ENCODE data around the gene RPS6KA2.

The RPS6KA2 gene

DNA sequence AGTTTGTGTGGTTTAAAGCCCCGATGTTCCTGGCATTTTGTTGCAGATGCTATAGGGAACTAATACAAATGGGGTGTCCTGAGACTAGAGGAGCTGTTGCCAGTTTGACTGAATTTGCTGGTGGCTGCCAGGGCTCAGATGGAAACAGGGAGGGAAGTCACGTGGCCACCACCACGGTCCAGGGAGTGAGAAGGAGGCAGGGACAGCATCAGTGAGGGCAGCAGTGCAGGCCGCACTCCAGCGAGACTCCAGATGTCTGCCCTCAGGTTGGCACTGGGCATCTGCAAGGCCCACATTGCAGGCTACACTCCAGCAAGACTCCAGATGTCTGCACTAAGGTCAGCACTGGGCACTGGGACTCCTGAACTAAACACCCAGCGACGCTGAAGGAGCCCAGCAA, 126.8 kb downstream of the RPS6KA2 start:
- DNase-seq: no peak
- in situ Hi-C loops (cut with MboI; ENCODE audit: low pct_unique_long_range_greater_than_20kb, low sequenced_read_pairs): no loop called here

DNA sequence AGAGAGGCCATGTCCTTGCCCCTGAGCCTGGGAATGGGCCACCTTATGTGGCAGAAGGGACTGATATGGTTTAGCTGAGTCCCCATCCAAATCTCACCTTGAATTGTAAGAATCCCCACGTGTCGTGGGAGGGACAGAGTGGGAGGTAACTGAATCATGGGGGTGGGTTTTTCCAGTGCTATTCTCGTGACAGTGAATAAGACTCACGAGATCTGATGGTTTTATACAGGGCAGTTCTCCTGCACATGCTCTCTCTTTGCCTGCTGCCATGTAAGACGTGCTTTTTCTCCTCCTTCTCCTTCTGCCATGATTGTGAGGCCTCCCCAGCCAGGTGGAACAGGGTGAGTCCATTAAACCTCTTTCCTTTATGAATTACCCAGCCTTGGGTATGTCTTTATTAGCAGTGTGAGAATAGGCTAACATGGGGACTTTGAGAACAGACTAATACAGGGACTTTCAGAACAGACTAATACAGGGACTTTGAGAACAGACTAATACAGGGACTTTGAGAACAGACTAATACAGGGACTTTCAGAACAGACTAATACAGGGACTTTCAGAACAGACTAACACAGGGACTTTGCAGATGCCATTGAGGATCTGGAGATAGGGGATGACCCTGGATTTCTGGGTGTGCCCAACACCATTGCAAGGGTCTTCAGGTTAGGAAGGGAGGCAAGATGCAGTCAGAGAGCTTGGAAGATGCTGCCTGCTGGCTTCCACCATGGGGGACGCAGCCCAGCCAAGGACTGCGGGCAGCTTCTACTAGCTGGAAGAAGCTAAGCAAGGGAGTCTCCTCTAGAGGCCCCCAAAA, 127.5 kb downstream of the RPS6KA2 start:
- in situ Hi-C loops (cut with MboI; ENCODE audit: low pct_unique_long_range_greater_than_20kb, low sequenced_read_pairs): no loop called here
- DNase-seq: no peak

DNA sequence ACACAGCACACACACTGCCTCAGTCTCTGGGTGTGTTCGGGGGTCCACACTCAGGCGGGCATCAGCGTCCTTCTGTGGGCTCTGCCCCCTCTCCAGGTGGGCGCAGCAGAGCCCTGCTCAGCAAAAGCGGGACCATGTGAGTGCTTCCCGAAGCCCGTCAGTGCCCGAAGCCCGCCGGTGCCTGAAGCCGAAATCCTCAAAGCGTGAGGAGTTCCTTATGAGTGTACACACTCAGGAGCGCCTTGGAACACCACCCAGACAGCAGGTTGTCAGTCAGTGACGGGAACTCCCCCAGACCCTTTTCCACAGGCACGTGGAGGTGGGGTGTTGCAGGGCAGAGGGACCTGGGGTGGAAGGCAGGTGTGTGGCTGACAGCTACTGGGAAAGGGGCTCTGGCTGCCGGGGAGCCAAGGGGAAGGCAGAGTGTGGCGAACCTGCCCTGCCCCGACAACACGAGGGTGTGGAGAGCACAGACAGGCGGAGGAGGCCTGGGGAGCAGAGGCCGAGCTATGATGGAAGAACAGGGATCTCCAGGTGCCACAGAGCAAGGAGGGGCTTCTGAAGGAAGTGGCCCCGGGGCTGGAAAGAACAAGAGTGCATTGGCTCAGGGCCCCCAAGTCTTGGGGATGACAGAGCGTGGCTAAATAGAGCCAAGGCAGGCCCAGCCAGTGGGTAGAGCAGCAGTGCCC, 128.2 kb downstream of the RPS6KA2 start:
- in situ Hi-C loops (cut with MboI; ENCODE audit: low pct_unique_long_range_greater_than_20kb, low sequenced_read_pairs): no loop called here
- no peak for DNase-seq

DNA sequence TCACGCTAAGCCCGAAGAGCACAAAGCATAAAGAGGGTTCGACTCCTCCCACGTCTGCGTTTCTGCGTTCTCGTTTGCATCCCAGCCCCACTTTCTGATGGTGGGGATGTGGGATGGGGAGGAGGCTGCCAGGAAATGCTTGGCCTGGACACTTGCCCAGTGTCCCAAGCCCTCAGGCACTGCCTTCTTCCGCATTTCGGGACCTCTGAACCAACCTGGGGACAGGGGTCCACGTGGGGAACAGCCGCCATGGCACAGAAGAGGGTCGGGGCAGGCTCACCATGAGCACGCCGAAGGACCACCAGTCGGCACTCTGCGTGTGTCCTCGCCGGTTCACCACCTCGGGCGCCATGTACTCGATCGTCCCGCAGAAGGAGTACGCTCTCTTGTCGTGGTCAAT, 128.8 kb downstream of the RPS6KA2 start:
- no peak for DNase-seq

DNA sequence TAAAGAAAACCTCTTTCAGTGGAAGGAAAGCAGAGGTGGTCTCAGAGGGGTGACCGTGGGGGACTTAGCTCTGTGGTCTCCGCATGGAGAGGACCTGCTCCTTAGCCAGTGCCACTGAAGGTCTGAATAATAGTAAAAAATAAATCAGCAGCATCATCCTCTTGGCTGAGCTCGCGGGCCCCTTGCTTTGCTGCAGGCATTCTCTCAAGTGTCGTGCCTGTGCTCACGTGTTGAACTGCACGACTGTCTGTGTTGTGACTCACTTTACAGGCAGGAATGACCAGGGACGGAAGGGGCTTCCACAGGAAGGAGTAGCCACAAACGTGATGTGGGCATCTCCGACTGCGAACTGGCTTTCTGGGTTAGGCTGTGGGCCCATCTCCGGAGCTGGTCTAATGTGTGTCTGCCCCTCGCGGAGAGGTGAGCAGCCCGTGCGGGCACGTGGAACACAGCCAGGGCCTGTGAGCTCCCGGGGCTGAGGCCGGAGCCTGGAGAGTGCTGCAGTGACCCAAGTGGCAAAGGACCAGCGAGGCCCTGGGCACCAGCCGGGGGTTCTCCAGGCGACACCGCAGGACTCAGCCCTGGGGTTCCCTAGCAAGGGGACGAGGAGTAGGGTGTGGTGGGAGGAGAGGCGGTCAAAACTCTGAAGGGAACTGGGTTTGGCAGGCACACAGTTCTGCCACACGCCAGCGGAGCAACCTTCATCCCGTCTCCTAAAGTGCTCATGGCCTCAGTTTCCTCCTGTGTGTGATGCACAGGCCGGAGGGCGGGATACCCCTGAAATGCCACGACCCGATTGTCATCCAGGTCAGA, 129.8 kb downstream of the RPS6KA2 start:
- no peak for DNase-seq
- in situ Hi-C loops (cut with MboI; ENCODE audit: low pct_unique_long_range_greater_than_20kb, low sequenced_read_pairs): no loop called here

More for the DNA sequence above, 128.8 kb downstream of the RPS6KA2 start:
- in situ Hi-C loops (cut with MboI; ENCODE audit: low pct_unique_long_range_greater_than_20kb, low sequenced_read_pairs): no loop called here

DNA sequence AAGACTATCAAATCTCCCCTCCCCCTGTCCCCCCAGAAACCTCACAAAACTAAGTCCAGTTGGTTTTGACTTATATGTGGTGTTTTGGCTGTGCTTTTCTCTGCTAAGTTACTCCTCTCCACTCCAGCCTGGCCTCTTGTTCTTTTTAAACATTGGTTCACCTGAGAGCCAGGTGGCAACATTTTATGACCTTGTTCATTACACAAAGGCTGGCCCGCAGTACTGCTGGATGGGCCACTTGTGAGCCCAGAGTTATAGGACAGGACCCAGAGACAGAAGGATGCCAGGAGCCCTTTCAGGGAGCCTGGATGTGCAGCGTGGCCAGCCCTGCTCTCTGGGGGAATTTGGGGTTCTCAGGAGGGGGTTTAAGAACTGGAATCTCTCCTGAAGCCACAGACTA, 130.6 kb downstream of the RPS6KA2 start:
- in situ Hi-C loops (cut with MboI; ENCODE audit: low pct_unique_long_range_greater_than_20kb, low sequenced_read_pairs): no loop called here
- no peak for DNase-seq

DNA sequence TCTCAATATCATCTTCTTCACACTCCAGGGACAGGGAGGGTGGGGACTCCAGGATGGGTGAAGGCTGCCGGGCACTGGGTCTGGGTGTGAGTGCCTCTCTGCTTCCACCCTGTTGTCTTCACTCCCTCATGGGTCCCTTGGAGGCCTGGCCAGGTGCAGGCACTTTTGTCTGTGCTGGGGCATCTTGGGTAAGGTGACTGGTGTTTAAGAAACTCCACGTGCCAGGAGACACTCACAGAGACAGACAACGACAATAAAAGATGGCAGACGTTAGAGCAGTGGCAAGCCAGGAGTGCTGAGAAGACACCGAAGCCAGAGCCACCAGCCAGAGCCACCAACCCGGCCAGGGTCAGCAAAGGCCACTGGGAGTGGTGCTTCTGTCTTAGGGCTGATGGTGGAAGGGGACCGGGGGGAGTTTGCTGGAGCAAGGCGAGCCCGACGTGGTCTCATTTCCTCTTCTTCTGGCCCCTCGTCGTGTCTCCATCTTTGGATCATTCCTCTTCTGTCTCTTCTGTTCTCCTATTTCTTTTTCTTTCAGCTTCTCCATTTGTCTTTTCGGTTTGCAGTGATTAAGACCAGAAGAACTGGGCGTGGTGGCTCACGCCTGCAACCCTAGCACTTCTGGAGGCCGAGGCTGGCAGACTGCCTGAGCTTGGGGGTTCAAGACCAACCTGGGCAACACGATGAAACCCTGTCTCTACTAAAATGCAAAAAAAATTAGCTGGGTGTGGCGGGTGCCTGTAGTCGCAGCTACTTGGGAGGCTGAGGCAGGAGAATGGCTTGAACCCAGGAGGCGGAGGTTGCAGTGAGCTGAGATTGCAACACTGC, 131.3 kb downstream of the RPS6KA2 start:
- in situ Hi-C loops (cut with MboI; ENCODE audit: low pct_unique_long_range_greater_than_20kb, low sequenced_read_pairs): no loop called here
- DNase-seq: no peak

DNA sequence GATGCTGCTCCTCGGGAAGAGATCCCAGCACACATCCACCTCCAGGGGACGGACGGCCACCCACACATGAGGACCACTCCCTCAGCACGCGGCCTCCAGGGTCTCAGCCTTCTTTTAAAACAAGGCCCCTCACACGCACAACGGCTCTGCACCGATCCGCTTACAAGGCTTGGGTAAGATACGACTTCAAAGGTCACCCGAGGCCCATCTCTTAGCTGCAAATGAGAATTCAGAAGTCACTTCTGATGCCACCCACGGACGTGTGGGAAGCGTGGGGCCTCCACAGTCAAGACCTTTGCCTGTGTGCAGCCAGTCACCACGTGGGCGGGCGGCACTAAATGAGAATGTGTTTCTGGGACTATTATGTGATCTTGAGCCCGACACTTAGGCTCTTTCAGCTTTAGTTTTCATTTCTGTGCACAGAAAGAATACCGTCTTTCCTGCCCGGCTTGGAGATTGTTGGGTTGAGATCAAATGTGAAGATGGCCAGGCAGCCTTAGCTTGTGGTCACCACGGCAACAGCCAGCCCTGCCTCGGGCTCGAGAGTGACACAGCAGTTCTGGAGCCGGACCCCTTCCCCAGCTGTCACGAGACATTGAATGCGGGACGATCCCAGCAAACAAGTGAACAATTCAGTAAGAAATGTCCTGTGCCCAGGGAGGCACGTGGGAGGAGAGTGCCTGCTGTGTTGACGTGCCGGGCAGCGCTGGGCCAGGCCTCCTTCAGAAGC, 132.1 kb downstream of the RPS6KA2 start:
- no peak for DNase-seq
- in situ Hi-C loops (cut with MboI; ENCODE audit: low pct_unique_long_range_greater_than_20kb, low sequenced_read_pairs): no loop called here

DNA sequence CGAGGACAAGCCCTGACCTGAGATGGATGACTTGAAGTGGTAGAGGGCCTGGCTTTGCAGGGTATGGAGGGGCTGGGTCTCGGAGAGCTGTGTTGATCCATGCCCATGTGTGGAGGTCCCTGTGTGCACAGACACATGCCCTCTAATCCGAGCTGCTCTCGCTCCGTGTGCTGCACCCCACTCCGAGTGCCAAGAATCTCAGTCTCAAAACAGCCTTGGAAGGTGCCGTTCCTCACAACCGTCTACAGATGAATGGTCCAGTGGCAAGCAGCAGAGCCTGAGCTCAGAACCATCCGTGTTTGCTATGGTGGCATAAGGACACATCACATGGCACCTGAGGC, 133.0 kb downstream of the RPS6KA2 start:
- in situ Hi-C loops (cut with MboI; ENCODE audit: low pct_unique_long_range_greater_than_20kb, low sequenced_read_pairs): no loop called here

DNA sequence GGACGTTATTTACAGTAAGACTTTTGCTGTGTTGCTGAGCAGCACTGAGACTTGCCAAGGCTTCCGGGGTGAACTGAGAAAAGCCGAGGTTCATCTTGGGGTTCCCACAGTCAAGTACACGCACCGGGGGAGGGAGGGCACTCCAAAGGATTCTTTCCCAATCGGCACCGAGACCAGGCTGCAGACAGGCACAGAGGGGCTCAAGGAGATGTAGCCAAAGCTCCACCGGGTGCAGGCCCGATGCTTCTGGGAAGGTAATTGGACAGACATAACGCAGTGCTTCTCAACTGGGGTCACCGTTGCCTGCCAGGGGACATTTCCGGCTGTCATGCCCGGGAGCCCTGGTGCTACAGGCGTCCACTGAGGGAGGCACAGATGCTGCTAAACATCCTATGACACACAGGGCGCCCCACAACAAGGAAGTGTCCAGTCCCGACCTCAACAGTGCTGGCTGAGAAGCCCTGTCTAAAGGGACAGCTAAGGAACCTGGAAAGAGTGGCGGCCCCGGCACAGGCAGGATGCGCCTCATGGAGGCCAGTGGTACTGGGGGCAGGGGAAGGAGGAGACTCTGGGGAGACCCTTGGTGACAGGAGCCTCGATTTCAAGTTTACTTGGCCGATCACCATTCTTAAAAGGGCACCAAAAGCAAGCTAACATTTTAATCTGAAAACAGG, 133.5 kb downstream of the RPS6KA2 start:
- DNase-seq: no peak
- in situ Hi-C loops (cut with MboI; ENCODE audit: low pct_unique_long_range_greater_than_20kb, low sequenced_read_pairs): no loop called here

More for the DNA sequence above, 133.0 kb downstream of the RPS6KA2 start:
- no peak for DNase-seq

DNA sequence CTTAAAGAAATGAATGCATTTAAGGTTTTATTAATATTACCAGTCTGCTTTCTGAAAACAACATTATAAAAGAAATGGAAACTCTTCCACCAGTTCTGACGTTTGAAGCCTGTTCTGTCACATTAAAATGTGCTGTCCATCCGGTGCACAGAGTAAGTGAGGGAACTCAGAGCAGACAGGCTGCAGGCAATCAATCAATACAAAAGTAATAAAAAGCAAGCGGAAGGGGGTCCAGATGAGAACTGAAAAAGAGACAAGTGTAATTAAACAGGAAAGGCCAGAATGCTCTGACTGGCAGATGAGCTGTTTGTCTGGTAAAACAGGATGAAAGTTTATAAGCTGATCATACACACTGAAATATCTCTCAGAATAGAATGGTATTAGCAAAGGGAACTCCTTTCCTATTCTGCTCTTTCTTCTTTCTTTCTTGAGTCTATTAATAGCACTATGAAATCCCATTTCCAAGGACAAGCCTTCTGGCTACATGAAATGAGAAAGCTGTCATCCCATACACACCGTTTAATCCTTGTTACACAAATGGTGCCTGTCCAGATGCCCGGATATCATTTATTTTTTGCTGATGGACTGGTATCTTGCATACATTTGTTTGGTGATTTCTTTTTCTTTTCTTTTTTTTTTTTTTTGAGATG, 134.8 kb downstream of the RPS6KA2 start:
- no peak for DNase-seq
- in situ Hi-C loops (cut with MboI; ENCODE audit: low pct_unique_long_range_greater_than_20kb, low sequenced_read_pairs): no loop called here

DNA sequence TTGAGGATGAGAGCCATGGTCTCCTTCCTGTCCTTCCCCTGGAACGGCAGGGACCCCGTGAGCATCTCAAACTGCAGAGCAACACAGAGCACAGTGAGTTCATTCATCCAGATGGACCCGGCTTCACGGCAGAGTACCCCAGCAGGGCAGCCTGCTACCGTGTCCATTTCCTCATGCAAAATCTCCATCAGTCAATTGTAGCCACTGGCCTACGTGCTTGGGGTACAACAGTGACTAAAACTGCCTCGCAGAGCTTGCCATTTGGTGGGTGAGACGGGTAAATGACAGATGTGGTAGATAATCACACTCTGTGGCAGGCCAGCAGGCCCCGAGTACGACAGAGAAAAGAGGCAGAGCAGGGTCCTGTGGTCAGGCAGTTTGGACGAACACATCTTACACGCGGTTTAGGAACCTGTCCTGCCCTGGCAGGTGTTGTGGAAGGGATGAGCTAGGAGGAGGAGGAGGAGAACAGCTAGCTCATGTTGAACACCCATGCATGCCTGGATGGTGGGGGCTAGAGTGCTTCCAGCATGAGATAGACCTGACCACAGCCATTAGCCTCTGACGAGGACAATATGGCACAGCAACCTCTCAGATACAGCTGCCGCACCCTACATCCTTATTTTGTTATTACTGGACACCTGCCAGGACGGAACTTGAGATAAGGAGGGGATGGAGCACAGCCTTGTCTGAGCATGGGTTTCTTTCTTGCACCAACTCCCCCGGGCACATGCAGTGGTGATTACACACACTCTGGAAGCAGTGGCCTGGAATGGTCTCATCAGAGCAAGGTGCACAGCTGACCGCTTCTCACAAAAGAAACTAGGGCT, 136.2 kb downstream of the RPS6KA2 start:
- DNase-seq: peak; percentile 90

DNA sequence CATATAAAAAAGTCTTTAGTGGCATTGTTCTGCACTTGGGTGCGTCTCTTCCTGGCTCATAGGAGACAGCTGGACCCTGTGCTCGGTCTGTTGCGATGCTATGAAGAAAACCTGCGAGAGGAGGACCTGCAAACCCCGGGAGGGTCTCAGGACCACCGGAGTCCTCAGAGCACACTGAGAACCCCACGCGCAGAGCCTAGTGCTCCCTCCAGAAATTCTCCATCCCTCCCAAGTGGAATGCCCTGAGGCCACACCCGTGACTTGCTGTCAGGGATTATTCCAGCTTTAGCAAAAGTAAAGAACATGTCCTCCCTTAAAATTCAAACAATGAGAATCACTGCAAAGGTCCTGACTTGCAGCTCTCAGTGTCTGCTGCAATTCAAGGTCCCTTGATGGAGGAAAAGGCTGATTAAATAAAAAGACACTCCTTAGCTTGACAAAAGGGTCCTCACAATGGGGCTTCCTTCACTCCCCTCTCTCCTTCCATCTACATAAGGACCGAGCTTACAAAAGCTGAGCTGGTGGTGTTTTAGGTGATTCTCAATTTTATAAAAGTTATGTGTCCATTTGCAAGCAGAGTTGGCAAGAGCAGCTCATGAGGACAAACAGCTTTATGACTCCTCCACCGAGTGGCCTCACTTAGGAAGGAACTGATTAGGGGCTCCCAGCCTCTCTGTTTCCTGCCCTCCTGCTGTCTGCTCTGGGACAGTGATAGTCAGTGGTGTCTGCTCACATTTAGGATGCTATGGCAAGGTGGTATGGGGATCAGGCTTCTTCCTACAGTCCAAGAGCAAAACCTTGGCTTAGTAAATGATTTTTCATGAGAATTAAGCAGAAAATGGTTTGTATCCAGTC, 137.5 kb downstream of the RPS6KA2 start:
- in situ Hi-C loops (cut with MboI; ENCODE audit: low pct_unique_long_range_greater_than_20kb, low sequenced_read_pairs): no loop called here
- peak; percentile 29 for DNase-seq

More for the DNA sequence above, 136.2 kb downstream of the RPS6KA2 start:
- in situ Hi-C loops (cut with MboI; ENCODE audit: low pct_unique_long_range_greater_than_20kb, low sequenced_read_pairs): no loop called here

DNA sequence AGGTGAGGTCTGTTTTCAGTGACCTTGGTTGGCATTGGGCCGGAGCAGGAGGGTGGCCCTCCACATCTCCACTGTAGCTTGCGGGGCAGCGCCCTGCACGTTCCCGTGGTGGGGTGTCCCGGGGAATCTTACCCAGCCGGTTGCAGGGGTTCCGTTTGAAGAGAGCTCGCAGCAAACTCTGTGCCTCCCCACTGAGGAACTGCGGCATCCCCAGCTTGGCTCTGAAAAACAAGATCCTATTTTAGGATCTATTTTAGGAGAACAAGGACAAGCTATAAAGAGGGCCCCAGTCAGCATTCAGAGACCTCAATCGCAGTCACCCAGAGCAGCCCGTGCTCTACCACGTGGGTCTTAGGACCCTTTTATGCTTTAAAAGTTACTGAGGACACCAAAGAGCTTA, 138.3 kb downstream of the RPS6KA2 start:
- in situ Hi-C loops (cut with MboI; ENCODE audit: low pct_unique_long_range_greater_than_20kb, low sequenced_read_pairs): no loop called here
- DNase-seq: no peak

DNA sequence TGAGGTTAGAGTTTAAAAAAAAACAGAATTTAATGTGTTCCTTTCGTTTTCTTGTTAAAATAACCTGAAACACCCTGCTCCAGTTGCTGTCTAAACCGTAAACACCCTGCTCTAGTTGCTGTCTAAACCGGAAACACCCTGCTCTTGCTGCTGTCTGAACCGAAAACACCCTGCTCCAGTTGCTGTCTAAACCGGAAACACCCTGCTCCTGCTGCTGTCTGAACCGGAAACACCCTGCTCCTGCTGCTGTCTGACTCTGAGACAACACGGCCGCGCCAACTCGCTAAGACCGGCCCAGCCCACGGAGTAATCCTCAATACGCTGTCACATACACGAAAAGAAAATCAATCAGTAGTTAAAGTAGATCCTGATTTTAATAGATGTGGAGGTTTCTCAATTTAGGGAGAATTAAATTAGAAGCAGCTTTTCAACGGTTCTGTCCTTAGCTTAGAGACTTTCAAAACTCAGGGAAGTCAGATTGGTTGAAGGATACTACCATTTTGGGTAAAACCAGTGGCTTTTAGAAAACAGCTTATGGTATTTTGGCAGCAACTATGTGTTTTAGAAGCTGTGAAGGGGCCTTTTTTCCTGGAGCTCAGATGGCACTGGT, 138.9 kb downstream of the RPS6KA2 start:
- in situ Hi-C loops (cut with MboI; ENCODE audit: low pct_unique_long_range_greater_than_20kb, low sequenced_read_pairs): no loop called here
- DNase-seq: peak; percentile 93

All from KBM-7 (cell line).